Measurements from ENCODE around the gene RAPGEF1.

- no peak for TF ChIP-seq CTCF (IDR thresholded peaks at IDR 0.05)
- TF ChIP-seq ZFX (IDR thresholded peaks at IDR 0.05; ENCODE audit: borderline replicate concordance) = no peak
Observed at GRCh38 chr9:131567910-131568309, 172.0 kb downstream of the RAPGEF1 start.

Measured in 22Rv1 (cell line).